ENCODE results near the gene C2CD2. TPM values are rescaled to one million over a fixed set of nuclear protein-coding genes. Genes with fewer than 3 reads are reported as not detected.

Gene C2CD2
- total RNA-seq, 1 donor from 2014 or later, result 5.3 TPM

DNA sequence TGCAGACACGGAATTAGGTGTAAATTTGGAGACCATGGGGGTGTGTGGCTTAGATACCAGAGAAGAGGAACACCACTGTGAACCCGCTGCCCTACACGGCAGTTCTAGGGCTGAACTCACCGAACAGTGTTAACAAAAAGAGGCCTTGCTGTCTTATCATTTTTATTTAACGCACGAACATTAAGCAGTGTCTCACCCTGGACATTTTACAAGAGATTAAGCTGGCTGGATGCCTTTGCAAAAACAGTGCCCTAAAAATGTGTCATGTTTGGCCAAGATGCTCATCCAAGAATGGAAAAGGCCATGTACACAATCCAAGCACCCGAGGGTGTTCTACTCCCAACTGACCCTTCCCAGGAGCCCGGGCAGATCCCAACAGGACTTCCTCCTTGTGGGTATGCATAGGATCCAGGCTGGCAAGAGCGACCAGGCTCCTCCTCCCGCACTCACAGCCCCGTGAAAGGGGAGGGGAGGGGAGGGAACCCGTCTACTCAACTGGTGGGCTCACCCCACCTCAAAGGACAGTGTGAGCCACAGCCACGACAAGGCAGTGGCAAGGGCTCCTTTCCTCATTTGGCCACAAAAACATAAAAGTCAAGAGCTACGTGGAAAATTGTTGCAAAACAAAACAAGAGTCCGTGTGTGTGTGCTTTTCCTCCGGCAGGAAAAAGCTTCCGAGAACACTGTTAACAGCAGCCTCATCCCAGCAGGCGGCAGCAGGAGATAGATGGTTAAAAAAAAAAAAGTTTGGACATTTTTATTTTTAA lies 20.3 kb downstream of the C2CD2 start:
- intact Hi-C loops (cut with micrococcal nuclease), result no loop called here

DNA sequence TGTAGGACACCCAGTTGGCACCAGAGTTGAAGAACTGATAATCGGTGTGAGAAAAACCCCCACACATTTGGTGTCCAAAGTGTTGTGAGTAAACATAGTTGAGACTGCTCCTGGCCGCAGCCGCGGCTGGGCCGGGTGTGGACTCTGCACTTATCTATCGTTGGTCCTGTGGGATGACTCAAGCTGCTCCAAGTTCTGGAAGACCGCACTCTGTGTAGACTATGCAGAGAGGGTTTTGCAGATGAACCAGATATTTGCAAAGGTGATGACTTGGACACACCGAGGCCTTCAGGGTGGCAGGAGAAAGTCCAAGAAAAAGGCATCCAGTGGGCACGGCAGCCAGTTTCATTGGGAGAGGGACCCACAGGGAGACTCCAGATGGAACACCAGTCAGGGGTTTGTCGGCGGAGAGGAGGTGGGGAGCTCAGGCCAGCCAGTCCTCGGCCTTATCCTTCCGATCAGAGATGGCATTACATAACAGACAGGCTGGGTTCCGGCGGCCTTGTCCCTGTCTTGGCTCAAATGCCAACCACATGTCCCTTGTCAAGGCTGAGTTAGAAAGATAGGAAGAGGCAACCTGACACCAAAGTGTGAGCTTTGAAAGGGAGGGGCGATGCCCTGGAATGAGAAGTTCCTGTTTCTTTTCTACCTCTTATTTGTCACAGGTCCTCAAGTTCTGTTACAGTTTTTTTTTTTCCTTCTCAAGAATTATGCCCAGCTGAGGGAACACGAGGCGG lies 21.1 kb downstream of the C2CD2 start:
- intact Hi-C loops (cut with micrococcal nuclease), result no loop called here

DNA sequence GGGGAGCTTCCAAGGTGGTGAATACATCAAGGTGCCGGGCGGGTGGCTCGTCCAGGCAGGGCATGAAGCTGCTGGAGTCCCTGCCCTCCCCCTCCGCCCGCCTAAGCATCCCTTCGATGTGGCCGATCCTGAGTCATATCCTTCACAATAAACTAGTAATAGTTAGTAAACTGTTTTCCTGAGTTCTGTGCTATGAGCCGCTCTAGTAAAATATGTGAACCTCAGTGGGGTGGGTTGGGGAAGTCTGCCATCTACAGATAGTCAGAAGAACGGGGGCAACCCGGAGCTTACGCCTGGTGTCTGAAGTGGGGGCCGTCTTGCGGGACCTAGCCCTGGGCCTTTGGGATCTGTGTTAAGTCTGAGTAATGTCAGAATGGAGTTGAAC lies 21.6 kb downstream of the C2CD2 start:
- intact Hi-C loops (cut with micrococcal nuclease), result no loop called here

DNA sequence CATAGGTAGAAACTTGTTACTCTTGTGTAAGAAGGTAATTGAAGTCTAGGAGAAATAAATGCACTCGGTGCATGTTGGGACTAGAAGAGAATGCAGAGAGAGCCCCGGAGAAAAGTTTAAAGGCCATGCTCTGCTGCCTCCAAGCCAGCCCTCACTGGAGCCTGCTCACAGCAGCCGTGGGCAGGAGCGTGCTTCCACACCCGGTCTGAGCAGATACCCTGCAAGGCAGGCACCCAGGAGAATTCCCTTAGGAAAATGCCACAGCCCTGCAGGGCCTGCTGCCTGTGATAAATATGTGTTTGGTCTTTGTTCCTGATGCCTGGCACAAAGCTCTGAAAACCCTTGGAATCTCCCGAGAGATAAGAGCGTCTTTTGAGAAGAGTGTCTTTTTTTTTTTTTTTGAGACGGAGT lies 22.8 kb downstream of the C2CD2 start:
- intact Hi-C loops (cut with micrococcal nuclease), result no loop called here

DNA sequence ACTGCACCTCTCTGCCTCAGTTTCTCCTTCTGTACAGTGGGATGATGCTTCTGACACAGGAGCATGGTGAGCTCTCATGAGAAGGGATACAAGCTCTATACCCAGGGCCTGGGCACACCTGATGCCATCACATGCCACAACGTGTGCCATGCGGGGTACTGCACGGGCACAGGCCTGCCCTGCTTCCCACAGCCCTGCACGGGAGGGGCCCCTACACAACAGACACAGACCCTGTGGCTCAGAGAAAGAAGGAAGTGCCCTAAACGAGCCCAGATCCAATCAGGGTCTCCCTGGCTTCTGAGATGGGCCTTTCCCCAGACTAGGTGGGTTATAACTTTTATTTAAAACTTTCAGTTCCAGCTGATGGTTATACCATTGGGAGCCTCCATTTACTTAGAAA lies 24.6 kb downstream of the C2CD2 start:
- intact Hi-C loops (cut with micrococcal nuclease), result no loop called here

DNA sequence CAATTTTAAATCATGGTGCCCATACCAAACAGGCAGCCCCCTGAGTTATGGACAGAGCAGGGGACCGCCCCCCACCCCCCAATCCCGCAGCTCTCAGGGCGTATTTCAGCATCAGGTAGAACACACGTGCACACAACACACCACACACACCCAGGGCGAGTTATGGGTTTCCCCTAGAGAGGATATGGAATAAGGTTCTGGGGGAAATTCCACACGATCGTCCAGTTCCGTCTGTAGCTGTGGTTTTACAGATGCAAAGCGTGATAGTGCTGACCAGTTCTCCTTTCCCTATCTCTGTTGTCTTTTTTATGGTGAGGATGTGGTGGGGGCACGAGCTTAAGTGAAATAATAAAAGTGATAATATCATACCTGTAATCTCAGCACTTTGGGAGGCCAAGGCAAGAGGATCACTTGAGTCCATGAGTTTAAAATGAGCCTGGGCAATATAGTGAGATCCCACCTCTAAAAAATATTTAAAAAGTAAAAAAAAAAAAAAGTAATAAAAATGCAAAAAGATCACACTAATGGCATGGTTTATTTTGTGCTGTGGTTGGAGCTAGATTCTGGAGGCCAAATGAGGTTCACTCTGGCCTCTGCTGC lies 25.1 kb downstream of the C2CD2 start:
- intact Hi-C loops (cut with micrococcal nuclease), result no loop called here

DNA sequence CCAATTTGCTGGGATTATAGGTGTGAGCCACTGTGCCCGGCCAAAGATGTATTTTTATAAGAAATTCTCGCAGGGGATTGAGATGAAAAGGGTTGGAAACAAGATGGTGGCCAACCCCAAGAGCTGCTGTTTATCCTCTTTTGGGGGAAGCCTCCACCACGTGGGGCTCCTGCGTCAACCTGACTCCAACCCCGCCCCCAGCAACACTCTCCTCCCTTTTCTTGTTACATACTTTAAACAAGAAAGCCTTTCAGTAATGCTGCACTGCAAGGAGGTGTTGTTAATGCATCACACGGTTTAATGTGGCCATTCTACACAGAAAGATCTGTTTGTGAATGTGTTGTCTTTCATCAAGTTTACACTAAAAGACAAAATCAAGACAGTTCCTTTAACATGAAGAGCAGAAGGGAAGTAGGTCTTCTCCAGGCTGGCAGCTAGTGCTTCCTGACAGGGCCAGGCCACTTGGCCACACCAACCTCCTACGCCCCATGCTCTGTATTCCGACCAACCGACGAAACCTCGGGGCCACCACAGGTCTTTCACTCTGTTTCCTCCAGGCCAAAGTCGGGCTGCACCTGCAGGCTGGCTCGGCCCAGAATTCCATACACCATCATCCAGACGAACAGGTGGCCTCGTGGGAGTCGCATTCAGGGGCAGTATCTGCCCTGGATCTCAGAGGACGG lies 25.9 kb downstream of the C2CD2 start:
- intact Hi-C loops (cut with micrococcal nuclease), result loop anchor here (2.0 kb wide), 2 partner anchors 49 to 135 kb away; partner anchors contain the start of gene PRDM15

DNA sequence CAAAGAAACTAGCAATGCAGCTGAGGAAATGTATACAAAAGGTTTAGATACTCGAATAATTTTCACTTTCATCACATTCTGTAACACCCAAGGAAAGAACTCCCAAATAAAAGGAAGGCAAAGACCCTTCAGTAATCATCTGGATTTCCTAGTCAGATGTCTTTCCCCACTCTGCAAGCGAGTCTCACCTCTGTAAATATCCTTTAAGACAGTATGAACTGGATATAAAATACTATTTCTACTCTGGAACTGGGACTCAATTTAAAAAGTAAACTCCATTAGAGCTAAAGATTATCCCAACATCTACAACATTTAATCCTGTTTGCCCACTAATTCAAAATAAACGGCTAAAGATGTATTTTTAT lies 27.0 kb downstream of the C2CD2 start:
- intact Hi-C loops (cut with micrococcal nuclease), result loop anchor here (1.0 to 2.0 kb wide), 3 partner anchors 48 to 136 kb away; partner anchors contain the start of gene PRDM15

DNA sequence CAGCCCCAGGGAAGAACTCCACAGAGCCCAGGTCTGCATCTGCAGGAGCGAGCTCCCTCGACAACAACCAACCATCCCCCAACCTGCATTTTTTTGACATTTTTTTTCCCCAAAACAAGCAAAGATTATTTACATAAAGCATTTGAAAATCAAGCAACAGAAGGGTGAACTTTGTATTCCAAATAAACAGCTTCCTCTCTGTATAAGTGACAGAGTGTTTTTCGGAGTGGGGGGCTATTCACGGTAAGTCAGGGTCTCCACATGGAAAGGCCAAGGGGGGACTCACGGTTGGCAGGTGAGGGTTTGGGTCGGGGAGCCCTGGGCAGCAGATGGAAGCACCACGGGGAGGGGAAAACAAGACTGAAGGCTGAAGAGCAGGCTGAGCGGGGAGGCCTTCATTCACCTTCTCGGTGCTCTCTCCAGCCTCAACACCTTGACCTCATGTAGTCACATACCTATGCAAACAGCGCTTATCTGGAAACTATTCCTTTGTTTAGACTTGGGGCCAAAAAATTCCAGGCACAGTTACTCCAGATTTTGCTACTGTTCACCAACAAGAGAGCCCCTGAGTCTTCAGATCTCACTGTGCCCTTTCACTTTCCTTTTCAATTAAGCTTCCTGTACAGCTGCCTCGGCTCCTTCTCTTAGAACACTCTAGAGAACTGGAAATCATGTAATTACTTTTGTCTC lies 27.6 kb downstream of the C2CD2 start:
- intact Hi-C loops (cut with micrococcal nuclease), result loop anchor here (1.0 to 2.0 kb wide), 3 partner anchors 47 to 137 kb away; partner anchors contain the start of gene PRDM15

DNA sequence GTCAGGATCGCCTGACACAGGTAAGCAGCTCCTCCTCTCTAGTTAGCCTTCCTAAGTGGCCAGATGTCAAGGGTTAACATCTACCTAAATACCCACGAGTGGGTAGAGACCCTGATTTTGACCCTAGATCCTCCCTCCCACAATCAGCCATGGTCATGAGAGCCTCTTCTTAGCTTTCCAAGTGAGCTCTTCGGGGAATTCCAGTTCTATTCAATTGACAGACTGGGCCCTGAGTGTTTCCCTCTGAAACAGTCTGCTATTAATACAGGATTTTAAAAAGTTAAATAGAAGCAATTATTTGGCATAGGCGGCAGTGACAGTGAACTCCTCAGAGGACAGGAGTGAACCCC lies 28.1 kb downstream of the C2CD2 start:
- intact Hi-C loops (cut with micrococcal nuclease), result loop anchor here (1.0 to 2.0 kb wide), 3 partner anchors 47 to 137 kb away; partner anchors contain the start of gene PRDM15

DNA sequence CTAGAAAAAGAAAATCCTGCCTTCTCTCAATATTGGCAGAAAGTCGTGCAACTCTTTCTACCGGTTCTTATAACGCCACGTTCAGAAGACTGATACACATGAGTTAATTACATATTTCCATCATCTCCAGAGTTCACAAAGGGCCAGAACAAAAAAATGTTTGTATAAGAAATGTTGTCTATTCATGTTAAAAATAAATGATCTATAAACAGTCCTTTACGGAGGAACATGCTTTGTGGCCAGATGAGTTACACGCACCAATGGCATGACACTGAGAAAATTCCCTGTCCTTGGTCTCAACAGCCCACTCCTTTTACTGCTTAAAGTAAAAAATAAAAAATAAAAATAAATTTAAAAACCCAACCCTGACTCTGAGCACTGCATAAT lies 29.5 kb downstream of the C2CD2 start:
- intact Hi-C loops (cut with micrococcal nuclease), result no loop called here

DNA sequence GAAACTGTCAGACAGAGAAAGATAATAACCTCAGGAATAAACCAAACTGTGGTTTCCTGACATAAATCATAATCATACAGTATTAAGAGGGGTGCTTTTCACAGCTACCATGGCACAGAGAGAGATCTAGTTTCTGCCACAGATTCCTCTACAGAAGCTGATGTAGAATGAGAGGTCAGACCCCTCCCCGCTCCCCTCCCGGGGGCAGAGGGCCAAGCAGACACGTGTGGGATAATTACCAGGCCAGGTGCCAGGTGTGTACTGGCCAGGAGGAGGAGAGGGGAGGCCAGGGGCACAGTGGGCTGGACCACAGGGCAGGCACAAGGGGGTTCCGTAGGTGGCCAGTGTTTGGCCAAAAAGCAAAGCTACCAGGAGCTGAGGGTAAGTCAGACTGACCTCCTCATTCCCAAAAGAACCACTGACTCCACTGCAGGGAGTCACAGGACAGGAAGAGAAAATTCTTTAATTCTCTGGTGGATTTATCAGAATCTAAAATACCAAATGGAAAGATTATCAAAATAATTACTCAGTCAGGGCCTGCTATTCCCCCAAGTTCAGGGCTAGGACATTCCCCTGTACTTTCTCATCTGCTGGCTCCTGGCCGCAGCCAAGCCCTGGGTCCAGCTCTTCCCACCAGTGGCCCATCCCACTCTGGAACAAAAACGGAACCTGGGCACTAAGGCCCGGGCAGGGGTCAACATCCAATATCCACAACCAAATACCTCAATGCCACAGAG lies 30.0 kb downstream of the C2CD2 start:
- intact Hi-C loops (cut with micrococcal nuclease), result no loop called here

DNA sequence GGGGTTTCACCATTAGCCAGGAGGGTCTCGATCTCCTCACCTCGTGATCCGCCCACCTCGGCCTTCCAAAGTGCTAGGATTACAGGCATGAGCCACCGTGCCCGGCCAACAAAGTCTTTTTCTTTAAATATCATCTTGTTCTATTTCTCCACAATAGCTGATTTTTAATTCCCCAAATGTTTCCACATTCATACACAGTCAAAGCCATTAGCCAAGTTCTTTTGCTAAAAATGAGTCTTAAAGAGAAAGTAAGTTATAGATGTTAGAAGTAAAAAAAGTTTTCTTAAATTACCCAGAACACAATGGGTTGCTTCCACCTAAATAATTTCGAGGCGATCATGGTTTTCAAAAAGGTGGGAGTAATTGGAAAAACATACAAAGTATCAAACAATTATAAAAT lies 30.6 kb downstream of the C2CD2 start:
- intact Hi-C loops (cut with micrococcal nuclease), result no loop called here

DNA sequence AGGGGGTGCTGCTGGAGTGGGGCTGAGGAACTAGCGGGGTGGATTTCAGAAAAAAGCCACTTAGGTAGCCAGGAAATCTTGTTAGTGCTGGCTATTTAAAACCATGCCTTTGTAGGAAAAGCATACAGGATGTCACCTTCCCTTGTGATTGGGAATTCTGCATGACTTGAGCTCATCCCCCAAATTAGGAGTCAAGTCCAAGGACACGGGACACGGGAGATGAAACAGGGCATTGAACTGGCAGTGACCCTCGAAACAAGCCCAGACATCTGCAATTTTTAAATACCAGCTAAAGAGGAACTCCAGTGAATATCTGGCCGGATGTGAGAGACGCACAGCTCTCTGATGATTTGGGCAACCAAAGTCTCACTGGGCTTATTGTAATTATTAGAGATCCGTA lies 32.8 kb downstream of the C2CD2 start:
- intact Hi-C loops (cut with micrococcal nuclease), result no loop called here

DNA sequence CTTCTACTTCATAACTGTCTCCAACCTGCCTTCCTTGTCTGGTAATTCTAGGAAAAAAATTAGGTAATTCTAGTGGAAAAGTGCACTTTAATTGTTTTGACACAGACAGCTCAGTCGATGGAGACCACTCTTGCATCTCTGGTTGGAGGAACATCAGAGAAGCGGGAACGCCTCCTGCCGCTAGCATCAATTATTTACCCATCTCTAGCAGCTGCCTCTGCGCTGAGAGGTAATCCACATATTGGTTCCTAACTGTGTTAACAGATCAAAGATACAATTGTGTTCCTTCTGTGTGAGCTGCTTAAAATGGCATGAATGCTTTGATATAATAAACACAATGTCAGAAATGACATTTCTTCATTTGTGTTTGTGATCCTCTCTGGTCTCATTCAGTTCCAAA lies 33.3 kb downstream of the C2CD2 start:
- intact Hi-C loops (cut with micrococcal nuclease), result no loop called here

DNA sequence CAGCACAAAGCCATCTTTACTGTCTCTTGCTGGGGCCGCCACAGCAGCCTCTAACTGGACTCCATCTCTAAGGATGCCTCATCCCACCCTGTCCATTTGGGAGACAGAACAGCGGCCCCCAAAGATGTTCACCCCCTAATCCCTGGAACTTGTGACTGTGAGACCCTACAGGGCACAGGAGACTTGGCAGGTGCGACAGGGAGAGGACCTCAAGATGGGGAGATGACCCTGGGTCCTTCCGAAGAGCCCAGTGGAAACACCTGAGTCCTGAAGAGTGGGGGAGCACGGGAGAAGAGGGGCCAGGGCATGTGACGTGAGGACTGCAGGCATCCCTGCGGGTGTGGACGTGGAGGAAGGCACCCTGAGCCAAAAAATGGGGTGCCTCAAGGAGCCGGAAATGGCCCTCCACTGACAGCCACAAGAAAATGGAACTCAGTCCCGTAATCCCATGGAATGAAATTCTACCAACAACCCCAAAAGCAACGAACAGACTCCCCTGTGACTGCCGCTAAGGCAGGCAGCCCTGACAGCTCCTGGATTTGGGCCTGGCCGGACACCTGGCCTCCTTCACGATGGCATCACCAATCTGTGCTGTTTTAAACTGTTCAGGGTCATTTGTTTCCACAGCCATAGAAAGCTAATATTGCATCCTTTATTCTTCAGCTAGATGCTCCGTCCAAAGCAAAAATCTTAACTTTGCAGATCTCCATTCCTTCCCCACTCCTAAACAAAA lies 34.0 kb downstream of the C2CD2 start:
- intact Hi-C loops (cut with micrococcal nuclease), result no loop called here

DNA sequence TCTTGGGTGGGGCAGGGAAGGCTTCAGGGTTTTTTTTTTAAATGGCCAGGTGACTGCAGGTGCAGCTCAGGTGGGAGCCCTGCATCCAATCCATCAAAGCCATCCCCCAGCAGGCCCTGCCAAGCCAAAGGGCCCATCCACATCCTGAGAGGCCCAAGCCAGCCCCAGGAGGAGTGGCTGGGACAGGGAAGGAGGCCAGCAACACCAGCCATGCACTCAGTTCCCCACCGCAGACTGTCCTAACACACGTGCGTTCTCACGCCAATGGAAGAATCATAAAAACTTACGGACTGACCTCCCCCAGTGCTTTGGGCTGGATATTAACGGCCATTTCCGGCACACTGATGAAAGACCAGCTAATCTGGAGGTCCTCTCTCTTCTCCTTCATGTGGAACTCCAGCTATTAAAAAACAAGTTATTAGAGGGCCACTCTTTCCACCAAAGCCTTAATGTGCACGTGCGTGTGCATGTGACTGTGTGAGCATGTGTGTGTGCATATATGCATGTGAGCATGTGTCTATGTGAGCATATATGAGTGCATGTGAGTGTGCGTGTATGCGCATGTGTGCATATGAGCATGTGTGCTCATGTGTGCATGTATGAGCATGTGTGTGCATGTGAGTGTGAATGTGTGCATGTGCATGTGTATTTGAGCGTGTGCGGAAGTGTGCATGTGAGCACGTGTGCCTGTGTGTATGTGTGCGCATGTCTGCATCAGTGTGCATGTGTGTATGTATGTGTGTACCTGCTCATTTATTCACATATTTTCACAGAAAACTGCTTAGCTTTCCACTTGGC lies 35.1 kb downstream of the C2CD2 start:
- intact Hi-C loops (cut with micrococcal nuclease), result no loop called here

DNA sequence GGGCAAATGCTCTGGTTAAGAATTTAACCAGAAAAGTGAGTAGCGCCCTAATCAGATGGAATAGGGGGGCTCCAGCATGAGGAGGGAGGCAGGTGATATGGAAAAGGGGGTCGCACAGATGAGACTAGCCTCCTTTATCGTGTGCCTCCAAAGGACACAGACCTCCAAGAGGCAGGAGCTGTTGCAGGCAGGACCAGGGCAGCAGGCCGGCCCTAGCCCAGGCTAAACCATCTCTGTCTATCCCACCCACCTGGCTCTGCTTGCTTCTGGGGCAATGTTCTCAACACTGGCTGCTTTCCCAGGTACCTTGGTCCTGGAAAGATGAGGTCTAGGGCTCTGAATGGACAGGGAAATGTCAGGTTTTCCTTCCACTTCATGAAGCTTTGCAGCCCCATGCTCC lies 36.3 kb downstream of the C2CD2 start:
- intact Hi-C loops (cut with micrococcal nuclease), result no loop called here

DNA sequence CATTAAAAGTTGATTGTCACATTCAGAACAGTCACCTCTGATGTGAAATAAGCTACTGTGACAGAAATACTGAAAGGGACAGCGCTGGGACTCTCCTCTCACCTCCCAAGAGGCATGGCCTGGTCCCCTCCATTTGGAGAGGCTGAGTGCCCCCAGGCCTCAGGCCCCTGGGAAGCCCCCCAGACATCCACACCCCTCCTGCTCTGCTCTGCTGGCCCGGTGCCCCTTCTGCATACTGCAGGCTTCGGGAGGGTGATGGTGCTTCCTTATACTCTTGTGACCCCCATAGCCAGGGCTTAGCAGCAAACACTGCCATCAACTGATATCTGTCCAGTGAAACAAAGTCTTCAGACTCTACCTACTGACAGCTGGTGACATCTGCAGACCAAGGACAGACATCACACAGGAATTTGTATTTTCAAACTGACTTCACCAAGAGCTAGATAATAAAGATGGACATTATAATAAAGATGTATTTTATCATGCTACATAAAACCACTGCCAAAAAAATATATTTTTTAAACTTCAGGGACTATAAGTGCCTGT lies 36.9 kb downstream of the C2CD2 start:
- intact Hi-C loops (cut with micrococcal nuclease), result no loop called here

Data from T-helper 2 cell treated with Interferon-gamma antibody and Interleukin-4, amounts not matched to agents 100 ng/mL and 5 ng/mL, for 36 hours (primary cell).